ENCODE data around the gene EIF3I.
A peak's percentile ranks its signal among the peaks of the same experiment; 100 is the strongest.
"Not testable (repeated sequence)": the region's sequence is repeated elsewhere in the genome, so short reads cannot be mapped to it uniquely, and the experiment has no call there.

The EIF3I gene

DNA sequence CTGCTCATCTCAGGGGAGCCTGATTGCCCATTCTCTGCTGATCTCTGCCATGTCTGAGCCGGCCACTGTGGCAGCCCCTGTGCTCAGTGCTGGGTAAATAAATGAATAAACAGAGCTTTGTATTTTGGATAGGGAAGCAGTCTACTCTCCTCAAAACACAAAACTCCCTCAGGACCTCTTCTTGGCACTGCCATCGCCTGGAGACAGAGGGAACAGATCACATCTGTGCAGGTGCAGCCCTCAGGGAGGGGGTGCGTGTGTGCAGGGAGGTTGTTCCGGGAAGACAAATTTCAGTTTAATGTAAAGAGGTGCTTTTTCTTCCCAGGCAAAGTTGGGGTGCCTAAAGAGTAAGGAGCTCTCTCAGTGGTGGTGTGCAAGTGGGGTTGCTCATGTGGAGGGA lies 17.1 kb downstream of the EIF3I start:
- DNase-seq: no peak

DNA sequence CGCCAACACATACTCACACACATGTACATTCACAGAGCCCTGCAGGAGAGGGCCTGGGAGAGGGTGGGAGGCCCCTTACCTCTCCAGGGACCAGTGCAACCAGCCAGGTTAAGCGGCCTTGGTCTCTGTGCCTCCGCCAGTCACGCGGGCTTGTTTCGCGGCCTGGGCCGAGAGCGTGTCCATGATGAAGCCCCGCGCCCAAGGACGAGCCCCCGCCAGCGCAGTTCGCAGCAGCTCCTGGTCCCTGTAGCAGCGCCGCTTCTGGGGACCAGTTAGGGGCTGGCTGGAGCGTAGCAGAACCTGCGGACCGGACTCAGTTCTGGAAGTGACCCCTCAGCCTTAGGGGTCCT lies 17.6 kb downstream of the EIF3I start:
- no peak for DNase-seq

DNA sequence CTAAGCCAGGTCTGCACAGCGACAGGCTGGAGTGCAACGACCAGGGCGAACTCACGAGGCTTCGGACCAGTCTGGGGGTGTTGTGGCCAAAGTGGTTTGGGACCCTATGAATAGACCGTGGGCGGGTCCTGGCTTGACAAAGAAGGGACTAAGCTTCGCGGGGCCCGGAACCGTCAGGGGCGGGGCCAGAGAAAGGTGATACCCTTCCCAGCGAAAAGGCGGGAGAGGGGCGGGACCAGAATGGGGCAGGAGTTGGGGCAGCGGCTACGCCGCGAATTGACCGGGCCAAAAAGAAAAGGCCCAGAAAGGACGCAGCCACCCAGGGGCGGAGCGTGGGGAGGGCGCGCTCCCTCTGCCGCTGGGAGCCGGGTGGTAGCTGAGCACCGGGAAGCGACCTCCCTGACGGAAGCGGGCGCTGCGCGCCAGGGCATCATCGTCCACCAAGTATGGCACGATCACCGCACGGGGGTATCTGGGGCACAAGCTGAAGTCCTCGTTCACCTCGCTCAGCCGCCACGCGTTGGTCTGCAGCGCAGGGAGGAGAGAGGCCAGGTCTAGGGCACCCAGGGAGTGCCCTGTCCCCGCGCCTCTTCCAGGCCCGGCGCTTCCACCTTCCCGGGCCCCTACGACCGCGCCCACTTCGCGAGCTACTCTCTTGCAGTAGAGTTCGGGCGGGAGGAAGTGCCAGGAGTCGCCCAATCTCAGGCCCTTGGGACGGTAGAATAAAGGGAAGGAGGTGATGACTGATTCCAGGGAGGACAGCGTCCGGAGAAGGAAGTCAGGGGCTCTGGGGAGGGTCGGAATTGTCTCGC lies 18.1 kb downstream of the EIF3I start:
- DNase-seq: peak; percentile 50

DNA sequence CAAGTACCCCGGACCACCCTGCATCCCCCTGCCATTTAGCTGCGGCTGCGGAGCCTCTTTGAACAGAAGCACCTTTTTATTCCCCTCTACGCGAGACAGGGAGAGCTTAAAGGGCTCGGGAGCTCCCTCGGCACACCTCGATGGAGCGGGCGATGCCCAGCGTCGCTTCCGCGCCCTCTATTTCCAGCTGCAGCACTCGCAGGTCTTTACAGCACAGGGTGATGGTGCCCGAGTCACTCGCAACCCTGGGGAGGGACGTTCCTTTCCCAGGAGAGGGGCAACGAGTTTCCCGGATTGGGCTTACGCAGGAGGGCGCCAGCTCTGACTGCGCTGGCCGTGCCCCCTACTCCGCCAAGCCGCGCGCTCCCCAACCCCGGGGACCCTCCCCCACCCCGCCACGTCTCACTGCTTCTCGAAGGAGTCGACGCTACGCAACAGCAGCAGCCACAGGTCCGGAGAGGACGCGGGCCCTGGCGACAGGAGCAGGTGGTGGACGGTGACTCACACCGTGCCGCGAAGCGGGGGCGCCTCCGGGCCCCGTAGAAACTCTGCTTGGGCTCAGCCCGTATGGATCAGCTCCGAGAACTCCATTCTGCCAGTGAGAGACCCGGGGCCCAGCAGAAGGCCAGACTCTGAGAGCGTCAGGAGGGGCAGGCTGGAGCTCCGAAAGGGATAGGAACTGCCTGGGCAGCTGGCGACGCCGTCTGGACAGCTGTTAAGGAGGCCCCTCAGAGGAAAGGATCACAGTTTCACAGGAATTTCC lies 19.0 kb downstream of the EIF3I start:
- no peak for DNase-seq

DNA sequence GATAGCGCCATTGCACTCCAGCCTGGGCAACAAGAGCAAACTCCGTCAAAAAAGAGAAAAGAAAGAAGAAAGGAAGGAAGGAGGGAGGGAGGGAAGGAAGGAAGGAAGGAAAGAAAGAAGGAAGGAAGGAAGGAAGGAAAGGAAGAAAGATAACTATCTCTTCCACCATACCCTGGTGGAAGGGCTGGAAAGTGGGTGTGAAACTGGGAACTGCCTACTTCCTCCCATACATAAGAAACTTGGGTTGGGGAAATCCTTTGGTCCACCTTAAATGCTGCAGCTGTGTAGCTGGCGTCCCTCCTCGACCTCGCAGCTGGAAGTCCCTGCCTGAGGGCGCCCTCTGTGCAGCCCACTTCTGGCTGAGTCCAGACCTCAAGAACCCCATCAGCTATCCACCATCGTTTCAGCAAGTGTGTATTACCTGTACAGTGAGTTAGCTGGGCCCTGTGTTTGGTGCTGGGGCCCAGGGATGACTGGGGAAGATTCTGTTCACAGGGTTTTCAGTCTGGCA lies 20.2 kb downstream of the EIF3I start:
- no peak for DNase-seq

DNA sequence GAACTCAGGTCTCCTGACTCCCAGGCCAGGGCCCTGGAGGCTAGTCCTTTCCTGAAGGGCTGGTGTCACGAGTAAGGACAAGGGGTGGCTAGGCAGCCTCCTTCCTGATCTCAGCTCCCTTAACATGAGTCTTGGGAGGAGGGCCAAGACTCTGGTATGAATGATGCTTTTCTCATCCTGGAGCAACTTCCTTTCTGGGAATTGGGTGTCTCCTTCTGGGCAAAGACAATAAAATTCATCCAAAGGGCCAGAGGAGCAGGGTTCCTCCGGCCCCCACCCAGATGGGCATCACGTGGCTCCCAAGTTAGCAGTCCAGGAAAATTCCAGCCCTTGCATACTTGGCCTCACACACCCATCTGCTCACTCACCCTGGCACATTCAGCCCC lies 24.7 kb downstream of the EIF3I start, which contains the start of gene FAM167B:
Gene FAM167B, plus strand, starts transcription at position 335 of the 386 bp plus-strand sequence. CDS start 200 bp downstream, outside the sequence.
- DNase-seq: no peak

DNA sequence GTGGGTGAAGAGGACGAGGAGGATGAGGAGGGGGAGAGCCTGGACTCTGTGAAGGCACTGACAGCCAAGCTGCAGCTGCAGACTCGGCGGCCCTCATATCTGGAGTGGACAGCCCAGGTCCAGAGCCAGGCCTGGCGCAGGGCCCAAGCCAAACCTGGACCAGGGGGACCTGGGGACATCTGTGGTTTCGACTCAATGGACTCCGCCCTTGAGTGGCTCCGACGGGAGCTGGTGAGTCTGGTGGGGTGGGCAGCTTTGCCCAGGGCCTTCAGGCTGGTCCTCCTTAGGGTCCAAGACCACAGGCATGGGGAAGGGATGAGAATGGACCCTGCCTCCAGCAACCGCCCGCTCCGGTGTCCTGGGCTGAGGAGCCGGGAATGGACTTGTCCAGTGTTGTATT lies 25.2 kb downstream of the EIF3I start:
- DNase-seq: no peak

DNA sequence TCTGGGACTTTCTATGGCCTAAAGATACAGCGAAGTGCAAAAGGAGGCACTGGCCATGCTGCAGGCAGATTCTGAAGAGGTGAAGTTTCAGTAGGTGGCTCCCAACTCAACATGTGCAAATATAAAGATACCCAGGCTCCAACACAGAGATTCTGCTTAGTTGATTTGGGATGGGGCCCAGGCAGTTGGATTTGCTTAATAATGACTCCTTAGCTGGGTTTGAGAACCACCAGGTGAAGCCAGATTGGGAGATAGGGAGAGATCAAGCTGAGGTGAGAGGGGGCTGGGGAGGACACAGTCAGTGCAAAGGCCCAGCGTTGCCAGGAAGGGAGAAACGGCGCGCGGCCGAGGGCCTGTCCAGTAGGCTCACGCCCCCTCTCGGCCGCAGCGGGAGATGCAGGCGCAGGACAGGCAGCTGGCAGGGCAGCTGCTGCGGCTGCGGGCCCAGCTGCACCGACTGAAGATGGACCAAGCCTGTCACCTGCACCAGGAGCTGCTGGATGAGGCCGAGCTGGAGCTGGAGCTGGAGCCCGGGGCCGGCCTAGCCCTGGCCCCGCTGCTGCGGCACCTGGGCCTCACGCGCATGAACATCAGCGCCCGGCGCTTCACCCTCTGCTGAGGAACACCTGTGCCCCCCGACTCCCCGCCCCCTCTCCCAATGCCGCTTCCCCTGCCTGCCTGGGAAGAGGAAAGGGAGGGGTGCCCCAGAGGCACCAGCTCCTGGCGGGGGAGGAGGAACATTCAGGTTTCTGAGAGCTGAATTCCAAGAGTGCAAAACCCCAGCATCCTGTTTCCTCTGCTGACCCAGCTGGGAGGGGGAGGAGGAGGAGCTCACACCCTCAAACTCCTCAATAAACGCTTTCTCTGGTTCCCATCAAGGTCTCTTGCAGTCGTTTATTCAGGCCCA lies 26.0 kb downstream of the EIF3I start:
- peak; percentile 30 for DNase-seq

DNA sequence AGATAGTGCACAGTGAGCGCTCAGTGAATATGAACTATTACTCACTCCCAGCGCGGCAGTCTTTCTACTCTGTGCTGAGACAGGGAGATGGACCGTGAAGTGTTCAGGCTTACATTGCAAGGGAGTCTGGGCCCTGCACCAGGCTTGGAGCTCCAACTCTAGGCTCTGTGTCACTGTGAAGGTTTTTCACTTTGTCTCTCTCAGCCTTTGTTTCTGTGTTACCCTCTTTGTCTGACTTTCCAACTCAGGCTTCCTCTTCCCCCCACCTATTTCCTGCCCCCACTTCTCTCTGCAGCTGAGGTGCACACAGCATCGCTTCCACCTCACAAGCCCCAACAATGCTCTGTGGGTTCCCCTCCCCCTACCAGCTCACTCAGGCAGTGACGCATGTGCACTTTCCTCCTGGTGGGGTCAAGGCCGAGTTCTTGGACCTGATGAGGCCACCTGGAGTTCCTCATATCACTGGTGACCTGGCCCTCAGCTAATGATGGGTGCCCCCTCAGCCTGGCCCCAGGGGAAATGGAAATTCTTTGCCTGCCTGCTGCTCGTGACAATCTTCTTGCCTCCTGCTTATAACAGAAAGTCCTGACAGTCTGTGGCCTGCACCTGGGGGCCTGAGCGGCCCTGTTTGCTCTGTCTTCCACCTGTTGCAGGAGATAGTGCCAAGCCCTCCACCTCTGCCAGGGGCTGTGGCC lies 27.8 kb downstream of the EIF3I start:
- DNase-seq: no peak

DNA sequence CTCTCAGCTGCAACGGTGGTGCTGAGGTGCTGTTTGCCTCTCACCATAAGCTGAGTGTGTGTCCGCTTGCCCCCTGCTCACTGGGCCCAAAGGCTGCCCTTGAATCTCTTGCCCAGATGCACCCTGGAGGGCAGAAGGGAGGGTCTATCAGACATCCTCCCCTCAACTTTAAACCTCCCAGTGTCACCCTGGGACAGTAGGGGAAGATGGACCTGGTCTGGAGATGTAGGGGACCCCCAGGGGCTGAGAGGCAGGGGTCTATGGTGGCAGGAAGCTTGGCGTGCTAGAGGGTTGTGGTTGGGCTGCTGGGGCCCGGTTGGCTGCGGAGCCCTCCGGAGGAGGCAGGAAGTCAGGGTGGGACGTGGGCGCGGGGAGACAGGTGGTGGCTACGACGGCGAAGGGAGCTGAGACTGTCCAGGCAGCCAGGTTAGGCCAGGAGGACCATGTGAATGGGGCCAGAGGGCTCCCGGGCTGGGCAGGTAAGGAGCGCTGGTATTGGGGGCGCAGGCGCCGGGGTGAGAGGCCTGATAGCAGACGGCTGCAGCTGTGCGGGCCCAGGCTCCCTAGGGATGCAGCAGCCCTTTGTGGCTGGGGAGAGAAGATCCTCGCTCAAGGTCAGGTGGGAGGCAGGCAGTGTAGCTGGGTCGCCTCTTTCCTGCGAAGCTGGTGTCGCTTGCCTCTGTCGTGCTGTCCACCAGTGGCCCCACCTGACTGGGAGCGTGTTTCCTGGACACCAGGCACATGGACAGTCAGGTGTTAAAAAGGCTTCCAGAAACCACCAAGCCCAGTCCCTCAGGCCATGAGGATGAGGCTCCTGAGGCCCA lies 28.9 kb downstream of the EIF3I start, which contains the start of gene LCK:
Gene LCK, plus strand, starts transcription at position 373 of the 824 bp plus-strand sequence. CDS start 23,065 bp downstream, outside the sequence.
- DNase-seq: no peak

DNA sequence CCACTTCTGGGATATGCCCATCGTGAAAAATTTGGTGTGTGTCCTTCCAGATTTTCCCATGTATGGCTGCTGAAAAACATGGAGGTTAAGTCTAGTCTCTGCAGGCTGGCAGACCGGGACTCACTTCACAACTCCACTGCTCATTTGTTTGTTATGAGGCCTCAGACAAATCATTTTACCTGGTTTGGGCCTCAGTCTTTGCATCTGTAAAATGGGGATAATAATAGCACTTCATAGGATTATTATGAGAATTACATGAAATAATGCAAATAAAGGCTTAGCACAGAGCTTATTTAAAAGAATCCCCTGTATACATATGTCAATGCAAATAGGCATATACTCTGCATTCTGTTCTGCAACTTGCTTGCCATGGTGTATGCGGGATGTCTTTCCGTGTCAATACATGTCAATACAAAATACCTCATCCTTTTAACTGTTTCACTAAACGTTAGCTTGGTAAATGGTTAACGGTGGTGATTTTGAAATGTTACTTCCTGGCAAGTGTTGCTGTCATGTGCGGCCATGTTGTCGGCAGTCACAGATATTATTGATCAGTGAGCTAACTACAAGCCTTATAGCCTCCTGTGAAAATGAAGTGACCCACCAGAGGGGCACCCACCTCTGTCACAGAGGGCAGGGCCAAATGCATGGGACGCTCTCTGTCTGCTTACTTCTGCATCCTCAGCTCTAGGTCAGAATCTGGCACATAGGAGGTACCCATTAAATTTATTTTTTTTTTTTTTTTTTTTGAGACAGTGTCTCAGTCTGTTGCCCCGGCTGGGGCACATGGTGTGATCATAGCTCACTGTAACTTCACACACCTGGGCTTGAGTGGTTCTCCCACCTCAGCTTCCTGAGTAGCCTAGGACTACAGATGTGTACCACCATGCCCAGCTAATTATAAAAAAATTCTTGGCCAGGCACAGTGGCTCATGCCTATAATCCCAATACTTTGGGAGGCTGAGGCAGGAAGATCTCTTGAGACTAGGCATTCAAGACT lies 33.2 kb downstream of the EIF3I start:
- DNase-seq: no peak

DNA sequence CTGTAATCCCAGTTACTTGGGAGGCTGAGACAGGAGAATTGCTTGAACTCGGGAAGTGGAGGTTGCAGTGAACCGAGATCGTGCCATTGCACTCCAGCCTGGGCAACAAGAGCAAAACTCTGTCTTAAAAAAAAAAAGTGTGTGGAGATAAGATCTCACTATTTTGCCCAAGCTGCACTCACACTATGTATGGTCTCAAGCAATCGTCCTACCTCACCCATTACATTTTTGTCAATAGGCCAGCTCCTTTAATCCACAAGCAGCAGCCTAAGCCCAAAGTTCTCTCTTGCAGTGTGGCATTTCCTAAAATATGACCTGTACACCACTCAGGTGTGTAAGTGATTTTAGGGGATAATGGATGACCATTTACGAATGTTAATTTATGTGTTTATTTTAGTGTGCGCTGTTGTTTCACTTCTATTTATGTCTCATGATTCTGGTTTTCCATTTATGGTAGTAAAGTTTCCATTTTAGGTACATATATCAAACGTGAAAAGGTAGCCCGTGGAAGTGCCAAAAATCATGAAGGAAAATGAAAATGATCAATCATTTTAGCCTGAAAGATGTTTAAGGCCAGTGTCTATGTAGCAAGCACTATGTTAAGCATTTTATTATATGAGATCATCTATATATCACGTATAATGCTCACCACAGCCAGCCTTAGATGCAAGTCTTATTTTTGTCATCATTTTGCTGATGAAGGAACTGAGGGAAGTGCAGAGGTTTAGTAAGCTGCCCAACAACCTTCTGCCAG lies 34.4 kb downstream of the EIF3I start:
- DNase-seq: no peak

DNA sequence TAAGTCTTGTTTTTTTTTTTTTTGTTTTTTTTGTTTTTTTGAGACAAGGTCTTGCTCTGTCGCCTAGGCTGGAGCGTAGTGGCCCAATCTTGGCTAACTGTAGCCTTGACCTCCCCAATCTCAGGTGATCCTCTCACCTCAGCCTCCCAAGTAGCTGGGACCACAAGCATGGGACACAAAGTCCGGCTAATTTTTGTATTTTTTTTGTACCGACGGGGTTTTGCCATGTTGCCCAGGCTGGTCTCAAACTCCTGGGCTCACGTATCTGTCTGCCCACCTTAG lies 35.0 kb downstream of the EIF3I start:
- no peak for DNase-seq

DNA sequence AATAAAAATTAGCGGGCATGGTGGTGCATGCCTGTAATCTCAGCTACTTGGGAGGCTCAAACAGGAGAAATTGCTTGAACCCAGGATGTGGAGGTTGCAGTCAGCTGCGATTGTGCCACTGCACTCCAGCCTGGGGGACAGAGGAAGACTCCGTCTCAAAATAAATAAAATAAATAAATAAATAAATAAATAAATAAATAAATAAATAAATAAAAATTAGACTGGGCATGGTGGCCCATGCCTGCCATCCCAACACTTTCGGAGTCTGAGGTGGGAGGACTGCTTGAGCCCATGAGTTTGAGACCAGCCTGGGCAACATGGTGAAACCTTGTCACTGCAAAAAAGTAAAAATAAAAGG lies 41.0 kb downstream of the EIF3I start:
- DNase-seq: not testable (repeated sequence)

DNA sequence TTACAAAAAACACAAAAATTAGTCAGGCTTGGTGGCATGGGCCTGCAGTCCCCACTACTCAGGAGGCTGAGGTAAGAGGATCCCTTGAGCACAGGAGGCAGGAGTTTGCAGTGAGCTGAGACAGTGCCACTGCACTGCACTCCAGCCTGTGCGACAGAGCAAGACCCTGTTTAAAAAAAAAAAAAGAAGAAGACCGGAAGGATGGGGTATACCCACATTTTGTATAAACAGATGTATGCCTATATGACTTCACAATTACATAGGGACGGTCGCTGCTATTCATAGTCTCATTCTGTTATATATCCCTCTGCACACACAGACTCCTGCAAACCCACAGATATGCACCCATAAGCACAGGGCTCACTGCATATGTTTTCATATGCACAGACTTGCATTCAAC lies 41.5 kb downstream of the EIF3I start:
- DNase-seq: no peak

DNA sequence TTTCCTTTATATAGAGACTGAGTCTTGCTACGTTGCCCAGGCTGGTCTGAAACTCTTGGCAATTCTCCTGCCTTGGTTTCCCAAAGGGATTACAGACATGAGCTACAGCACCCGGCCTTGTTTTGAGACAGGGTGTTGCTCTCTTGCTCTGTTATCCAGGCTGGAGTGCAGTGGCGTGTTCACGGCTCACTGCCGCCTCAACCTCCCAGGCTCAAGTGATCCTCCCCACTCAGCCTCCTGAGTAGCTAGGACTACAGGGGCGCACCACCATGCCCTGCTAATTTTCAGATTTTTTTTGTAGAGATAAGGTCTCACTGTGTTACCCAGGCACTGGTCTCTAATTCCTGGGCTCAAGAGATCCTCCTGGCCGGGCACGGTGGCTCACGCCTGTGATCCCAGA lies 43.6 kb downstream of the EIF3I start:
- DNase-seq: no peak

DNA sequence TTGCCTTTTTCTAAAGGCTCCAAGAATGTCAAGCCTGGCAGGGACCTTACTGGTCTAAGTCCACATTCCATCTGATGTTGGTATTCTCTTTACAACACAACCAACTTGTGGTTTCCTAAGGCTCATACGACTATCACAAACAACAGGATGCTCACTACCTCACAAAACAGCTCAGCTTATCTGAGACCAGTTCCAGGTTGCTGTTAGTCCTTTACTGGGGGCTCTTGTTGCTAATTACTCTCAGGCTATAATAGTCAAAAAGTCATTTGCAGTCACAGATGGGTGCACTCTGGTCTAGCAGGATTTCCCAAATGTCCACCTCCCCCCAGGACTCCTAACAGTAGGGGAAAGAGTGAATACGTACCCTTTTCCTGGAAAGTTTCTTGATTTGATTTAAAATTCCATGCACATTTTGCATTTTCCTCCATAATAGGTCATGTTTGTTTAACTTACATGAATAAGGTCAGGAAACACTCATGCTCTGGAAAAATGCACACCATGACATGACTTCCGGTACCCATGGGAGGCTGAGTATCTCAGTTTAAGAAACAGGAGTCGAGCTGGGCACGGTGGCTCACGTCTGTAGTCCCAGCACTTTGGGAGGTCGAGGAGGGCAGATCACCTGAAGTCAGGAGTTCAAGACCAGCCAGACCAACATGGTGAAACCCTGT lies 44.8 kb downstream of the EIF3I start:
- no peak for DNase-seq

DNA sequence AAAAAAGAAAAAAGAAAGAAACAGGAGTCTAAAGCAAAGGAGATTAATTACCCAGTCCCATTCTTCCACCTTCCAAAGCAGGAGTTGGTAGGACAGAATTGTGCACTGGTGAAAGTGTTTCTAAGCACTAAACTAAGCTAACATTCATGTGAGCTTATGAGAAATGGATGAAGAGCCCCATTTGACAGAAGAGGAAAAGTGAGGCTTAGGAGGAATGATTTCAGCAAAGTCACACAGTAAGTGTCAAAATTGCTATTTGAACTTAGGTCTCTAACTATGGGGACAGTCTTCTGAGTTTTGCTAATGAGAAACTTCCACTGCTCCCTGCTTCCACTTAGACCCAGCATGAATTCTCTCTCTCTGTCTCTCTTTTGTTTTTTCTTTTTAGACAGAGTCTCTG lies 47.5 kb downstream of the EIF3I start:
- no peak for DNase-seq
